ENCODE data around the gene OSBPL5.

DNA sequence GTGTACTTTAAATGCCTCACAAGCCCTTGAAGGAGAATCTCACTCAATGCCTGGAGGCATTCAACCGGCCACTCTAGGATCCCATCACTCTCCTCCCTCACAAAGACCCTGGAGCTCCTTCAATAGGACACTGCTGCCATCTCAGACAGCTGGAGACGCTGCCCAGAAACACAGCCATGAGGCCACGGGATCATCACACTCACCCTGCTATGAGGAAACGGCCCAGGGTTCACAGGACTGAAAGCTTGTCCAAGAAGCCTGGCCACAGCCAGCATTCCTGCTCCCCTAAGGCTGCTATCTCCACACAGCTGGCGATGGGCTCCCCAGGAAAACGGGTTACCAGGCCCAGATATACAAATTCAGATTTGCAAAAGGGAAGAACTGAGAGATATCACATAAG is 121.1 kb downstream of the OSBPL5 start:
- TF ChIP-seq, protein P1, sequence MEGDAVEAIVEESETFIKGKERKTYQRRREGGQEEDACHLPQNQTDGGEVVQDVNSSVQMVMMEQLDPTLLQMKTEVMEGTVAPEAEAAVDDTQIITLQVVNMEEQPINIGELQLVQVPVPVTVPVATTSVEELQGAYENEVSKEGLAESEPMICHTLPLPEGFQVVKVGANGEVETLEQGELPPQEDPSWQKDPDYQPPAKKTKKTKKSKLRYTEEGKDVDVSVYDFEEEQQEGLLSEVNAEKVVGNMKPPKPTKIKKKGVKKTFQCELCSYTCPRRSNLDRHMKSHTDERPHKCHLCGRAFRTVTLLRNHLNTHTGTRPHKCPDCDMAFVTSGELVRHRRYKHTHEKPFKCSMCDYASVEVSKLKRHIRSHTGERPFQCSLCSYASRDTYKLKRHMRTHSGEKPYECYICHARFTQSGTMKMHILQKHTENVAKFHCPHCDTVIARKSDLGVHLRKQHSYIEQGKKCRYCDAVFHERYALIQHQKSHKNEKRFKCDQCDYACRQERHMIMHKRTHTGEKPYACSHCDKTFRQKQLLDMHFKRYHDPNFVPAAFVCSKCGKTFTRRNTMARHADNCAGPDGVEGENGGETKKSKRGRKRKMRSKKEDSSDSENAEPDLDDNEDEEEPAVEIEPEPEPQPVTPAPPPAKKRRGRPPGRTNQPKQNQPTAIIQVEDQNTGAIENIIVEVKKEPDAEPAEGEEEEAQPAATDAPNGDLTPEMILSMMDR (IDR thresholded peaks at IDR 0.05): no peak
- TF ChIP-seq, protein P2, sequence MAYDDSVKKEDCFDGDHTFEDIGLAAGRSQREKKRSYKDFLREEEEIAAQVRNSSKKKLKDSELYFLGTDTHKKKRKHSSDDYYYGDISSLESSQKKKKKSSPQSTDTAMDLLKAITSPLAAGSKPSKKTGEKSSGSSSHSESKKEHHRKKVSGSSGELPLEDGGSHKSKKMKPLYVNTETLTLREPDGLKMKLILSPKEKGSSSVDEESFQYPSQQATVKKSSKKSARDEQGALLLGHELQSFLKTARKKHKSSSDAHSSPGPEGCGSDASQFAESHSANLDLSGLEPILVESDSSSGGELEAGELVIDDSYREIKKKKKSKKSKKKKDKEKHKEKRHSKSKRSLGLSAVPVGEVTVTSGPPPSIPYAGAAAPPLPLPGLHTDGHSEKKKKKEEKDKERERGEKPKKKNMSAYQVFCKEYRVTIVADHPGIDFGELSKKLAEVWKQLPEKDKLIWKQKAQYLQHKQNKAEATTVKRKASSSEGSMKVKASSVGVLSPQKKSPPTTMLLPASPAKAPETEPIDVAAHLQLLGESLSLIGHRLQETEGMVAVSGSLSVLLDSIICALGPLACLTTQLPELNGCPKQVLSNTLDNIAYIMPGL (CRISPR knock-in tag; IDR thresholded peaks at IDR 0.05; ENCODE audit: borderline replicate concordance): no peak
- TF ChIP-seq SMC3 (IDR thresholded peaks at IDR 0.05): no peak
- no peak for TF ChIP-seq POLR2A (IDR thresholded peaks at IDR 0.05; ENCODE audit: low read length)
- TF ChIP-seq PBX3 (IDR thresholded peaks at IDR 0.05): no peak
- no peak for TF ChIP-seq RFX5 (IDR thresholded peaks at IDR 0.05)
- TF ChIP-seq EP300 (IDR thresholded peaks at IDR 0.05): no peak
- TF ChIP-seq CHD4 (IDR thresholded peaks at IDR 0.05; ENCODE audit: borderline replicate concordance): no peak
- no peak for TF ChIP-seq TFCP2L1 (CRISPR knock-in tag; IDR thresholded peaks at IDR 0.05)
- no peak for TF ChIP-seq ELK1 (IDR thresholded peaks at IDR 0.05; ENCODE audit: low read depth, low read length)
- TF ChIP-seq ESRRA (IDR thresholded peaks at IDR 0.05; ENCODE audit: borderline replicate concordance, low read length): no peak
- no peak for TF ChIP-seq POLR2AphosphoS2 (conservative IDR thresholded peaks at IDR 0.05; ENCODE audit: low read length)
- TF ChIP-seq, protein P3, sequence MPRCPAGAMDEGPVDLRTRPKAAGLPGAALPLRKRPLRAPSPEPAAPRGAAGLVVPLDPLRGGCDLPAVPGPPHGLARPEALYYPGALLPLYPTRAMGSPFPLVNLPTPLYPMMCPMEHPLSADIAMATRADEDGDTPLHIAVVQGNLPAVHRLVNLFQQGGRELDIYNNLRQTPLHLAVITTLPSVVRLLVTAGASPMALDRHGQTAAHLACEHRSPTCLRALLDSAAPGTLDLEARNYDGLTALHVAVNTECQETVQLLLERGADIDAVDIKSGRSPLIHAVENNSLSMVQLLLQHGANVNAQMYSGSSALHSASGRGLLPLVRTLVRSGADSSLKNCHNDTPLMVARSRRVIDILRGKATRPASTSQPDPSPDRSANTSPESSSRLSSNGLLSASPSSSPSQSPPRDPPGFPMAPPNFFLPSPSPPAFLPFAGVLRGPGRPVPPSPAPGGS (IDR thresholded peaks at IDR 0.05): no peak
- TF ChIP-seq FOSB (CRISPR knock-in tag; IDR thresholded peaks at IDR 0.05): no peak
